Stimulated activated CD8-positive, alpha-beta memory T cell treated with anti-CD3 and anti-CD28 coated beads, Interleukin-7, amount 100 ng/mL, for 24 hours (primary cell): ENCODE data around the gene PCDHB9.

Experiments used
- DNase-seq: peaks from one replicate; pipeline ENCODE4 v3.0.0-alpha.2; 2020; ENCODE audit warnings: low read depth

Gene PCDHB9

GRCh38 chr5:141236516-141237313, 49.8 kb downstream of the PCDHB9 start:
- DNase-seq = no peak
